ENCODE data around the gene SDR42E1. TPM values are rescaled to one million over a fixed set of nuclear protein-coding genes. Genes with fewer than 3 reads are reported as not detected.

The SDR42E1 gene
- polyA plus RNA-seq, 1 donor (not counting 4 experiments of a cell fraction or from before 2014, with no cell fraction given) = 20.3 TPM

DNA sequence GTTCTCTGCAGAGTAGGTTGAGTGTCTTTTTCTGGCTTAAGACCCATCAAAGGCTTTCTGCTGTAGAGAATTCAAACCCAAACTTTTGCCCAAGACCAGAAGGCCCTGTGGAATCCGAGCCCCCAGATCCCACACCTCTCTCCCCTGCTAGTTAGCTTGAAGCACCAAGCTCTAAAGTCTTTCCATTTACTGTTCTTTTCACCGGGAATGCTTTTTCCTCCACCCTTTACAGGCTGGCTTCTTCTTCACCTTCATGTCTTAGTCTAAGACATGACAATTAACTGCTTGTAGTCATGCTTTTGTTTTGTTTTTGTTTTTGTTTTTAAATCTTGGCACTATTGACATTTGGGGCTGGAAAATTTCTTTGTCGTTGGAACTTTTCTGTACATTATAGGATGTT lies 39.2 kb upstream of the SDR42E1 start:
- Histone ChIP-seq H3K9me1 (ENCODE audit: control insufficient read depth, extremely low read depth, insufficient read depth, low read length) (no peaks in the 10 kb centered on the region), H3K9ac (ENCODE audit: control insufficient read depth, extremely low read depth, insufficient read depth, low read length) (no peak overlapping the region), H3K27ac (ENCODE audit: control insufficient read depth, insufficient read depth, low read length) (no peak overlapping the region), H2AFZ (ENCODE audit: control insufficient read depth, low read length) (no peak overlapping the region), H3K4me3 (ENCODE audit: control insufficient read depth in 2 of 3, extremely low read depth in 1 of 3, insufficient read depth in 2 of 3, low read depth in 1 of 3, low read length in 3 of 3) (no peak overlapping the region), H3K9me3 (ENCODE audit: control insufficient read depth, low read depth, low read length) (no peaks in the 10 kb centered on the region), H3K36me3 (ENCODE audit: control insufficient read depth in 2 of 2, extremely low read depth in 1 of 2, insufficient read depth in 2 of 2, low read length in 2 of 2) (no peaks in the 10 kb centered on the region), H3K4me2 (ENCODE audit: control insufficient read depth, extremely low read depth, insufficient read depth, low read depth, low read length) (no peak overlapping the region), H3K4me1 (ENCODE audit: control insufficient read depth, extremely low read depth, insufficient read depth, low read length) (peaks cover 4% of the 10 kb centered on the region), H3K27me3 (ENCODE audit: control insufficient read depth, extremely low read depth, insufficient read depth, low read length) (no peaks in the 10 kb centered on the region), H4K20me1 (ENCODE audit: control insufficient read depth, extremely low read depth, insufficient read depth, low read length) (no peaks in the 10 kb centered on the region), H3K79me2 (ENCODE audit: control insufficient read depth, insufficient read depth, low read length) (no peaks in the 10 kb centered on the region)
- FAIRE-seq = no peak
- dilution Hi-C loops (cut with MboI; ENCODE audit: extremely low pct_ligation_motif_present, low sequenced_read_pairs) = no loop called here
- no peak for TF ChIP-seq EZH2 (IDR thresholded peaks at IDR 0.05; ENCODE audit: low read length)
- TF ChIP-seq, protein P1, sequence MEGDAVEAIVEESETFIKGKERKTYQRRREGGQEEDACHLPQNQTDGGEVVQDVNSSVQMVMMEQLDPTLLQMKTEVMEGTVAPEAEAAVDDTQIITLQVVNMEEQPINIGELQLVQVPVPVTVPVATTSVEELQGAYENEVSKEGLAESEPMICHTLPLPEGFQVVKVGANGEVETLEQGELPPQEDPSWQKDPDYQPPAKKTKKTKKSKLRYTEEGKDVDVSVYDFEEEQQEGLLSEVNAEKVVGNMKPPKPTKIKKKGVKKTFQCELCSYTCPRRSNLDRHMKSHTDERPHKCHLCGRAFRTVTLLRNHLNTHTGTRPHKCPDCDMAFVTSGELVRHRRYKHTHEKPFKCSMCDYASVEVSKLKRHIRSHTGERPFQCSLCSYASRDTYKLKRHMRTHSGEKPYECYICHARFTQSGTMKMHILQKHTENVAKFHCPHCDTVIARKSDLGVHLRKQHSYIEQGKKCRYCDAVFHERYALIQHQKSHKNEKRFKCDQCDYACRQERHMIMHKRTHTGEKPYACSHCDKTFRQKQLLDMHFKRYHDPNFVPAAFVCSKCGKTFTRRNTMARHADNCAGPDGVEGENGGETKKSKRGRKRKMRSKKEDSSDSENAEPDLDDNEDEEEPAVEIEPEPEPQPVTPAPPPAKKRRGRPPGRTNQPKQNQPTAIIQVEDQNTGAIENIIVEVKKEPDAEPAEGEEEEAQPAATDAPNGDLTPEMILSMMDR (optimal IDR thresholded peaks at IDR 0.05 in 1 of 3, IDR thresholded peaks at IDR 0.05 in 1 of 3, conservative IDR thresholded peaks at IDR 0.05 in 1 of 3; ENCODE audit: extremely low read depth in 1 of 3, insufficient read depth in 2 of 3, low read length in 3 of 3) = no peak
- no peak for DNase-seq (ENCODE audit: low read depth, low spot score)

DNA sequence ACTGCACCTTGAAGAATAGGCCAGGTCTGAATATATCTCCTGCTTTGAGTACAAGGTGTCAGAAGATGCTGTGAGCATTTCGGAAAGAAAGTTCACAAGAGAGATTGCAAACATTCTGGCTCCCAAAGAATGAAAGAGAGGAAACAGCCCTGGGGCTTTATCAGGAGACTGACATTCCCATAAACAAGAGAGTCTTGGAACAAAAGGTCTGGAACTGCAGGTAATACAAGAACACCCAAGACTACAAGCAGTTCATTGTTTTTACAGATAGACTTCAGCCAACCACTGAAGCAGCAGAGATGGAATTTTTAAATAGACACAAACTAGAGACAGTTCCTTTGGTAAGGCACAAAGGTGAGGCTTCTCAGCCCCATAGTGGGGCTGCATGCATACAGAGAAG lies 38.2 kb upstream of the SDR42E1 start:
- Histone ChIP-seq H3K27me3 (ENCODE audit: control insufficient read depth, extremely low read depth, insufficient read depth, low read length) (no peaks in the 10 kb centered on the region), H3K4me1 (ENCODE audit: control insufficient read depth, extremely low read depth, insufficient read depth, low read length) (no peaks in the 10 kb centered on the region), H3K9me3 (ENCODE audit: control insufficient read depth, low read depth, low read length) (no peaks in the 10 kb centered on the region), H4K20me1 (ENCODE audit: control insufficient read depth, extremely low read depth, insufficient read depth, low read length) (no peaks in the 10 kb centered on the region), H3K9me1 (ENCODE audit: control insufficient read depth, extremely low read depth, insufficient read depth, low read length) (no peaks in the 10 kb centered on the region), H3K4me2 (ENCODE audit: control insufficient read depth, extremely low read depth, insufficient read depth, low read depth, low read length) (no peak overlapping the region), H3K4me3 (ENCODE audit: control insufficient read depth in 2 of 3, extremely low read depth in 1 of 3, insufficient read depth in 2 of 3, low read depth in 1 of 3, low read length in 3 of 3) (no peak overlapping the region), H3K36me3 (ENCODE audit: control insufficient read depth in 2 of 2, extremely low read depth in 1 of 2, insufficient read depth in 2 of 2, low read length in 2 of 2) (no peaks in the 10 kb centered on the region), H3K9ac (ENCODE audit: control insufficient read depth, extremely low read depth, insufficient read depth, low read length) (no peak overlapping the region), H3K27ac (ENCODE audit: control insufficient read depth, insufficient read depth, low read length) (no peak overlapping the region), H3K79me2 (ENCODE audit: control insufficient read depth, insufficient read depth, low read length) (no peaks in the 10 kb centered on the region), H2AFZ (ENCODE audit: control insufficient read depth, low read length) (no peak overlapping the region)
- DNase-seq (ENCODE audit: low read depth, low spot score) = no peak
- no peak for FAIRE-seq
- no peak for TF ChIP-seq EZH2 (IDR thresholded peaks at IDR 0.05; ENCODE audit: low read length)
- TF ChIP-seq, protein P1 (optimal IDR thresholded peaks at IDR 0.05 in 1 of 3, IDR thresholded peaks at IDR 0.05 in 1 of 3, conservative IDR thresholded peaks at IDR 0.05 in 1 of 3; ENCODE audit: extremely low read depth in 1 of 3, insufficient read depth in 2 of 3, low read length in 3 of 3) = no peak
- dilution Hi-C loops (cut with MboI; ENCODE audit: extremely low pct_ligation_motif_present, low sequenced_read_pairs) = no loop called here

Measured in keratinocyte (primary cell).